ENCODE data around the gene MORF4L1.
"Not testable (repeated sequence)": the region's sequence is repeated elsewhere in the genome, so short reads cannot be mapped to it uniquely, and the experiment has no call there.

MORF4L1 gene

GRCh38 chr15:78859971-78860719 is 12.5 kb upstream of the MORF4L1 start:
- FAIRE-seq: peak; percentile 31

- FAIRE-seq: not testable (repeated sequence)
Observed at GRCh38 chr15:78865585-78865984, 7.1 kb upstream of the MORF4L1 start.

GRCh38 chr15:78866031-78866430 is 6.7 kb upstream of the MORF4L1 start:
- FAIRE-seq: not testable (repeated sequence)

GRCh38 chr15:78866803-78867202 is 5.9 kb upstream of the MORF4L1 start:
- FAIRE-seq: no peak

- no peak for FAIRE-seq
Observed at GRCh38 chr15:78868366-78868765, 4.3 kb upstream of the MORF4L1 start.

- not testable (repeated sequence) for FAIRE-seq
Observed at GRCh38 chr15:78871483-78872127, 1.1 kb upstream of the MORF4L1 start.

- FAIRE-seq: no peak
Observed at GRCh38 chr15:78872972-78873792, 492 bp downstream of the MORF4L1 start.

GRCh38 chr15:78873793-78874765 is 1.4 kb downstream of the MORF4L1 start:
- FAIRE-seq: no peak

GRCh38 chr15:78875107-78875914 is 2.6 kb downstream of the MORF4L1 start:
- FAIRE-seq: no peak

GRCh38 chr15:78876954-78877353 is 4.3 kb downstream of the MORF4L1 start:
- not testable (repeated sequence) for FAIRE-seq

GRCh38 chr15:78878356-78878755 is 5.7 kb downstream of the MORF4L1 start:
- no peak for FAIRE-seq

GRCh38 chr15:78879517-78880241 is 7.0 kb downstream of the MORF4L1 start:
- FAIRE-seq: no peak

- no peak for FAIRE-seq
Observed at GRCh38 chr15:78880242-78880533, 7.5 kb downstream of the MORF4L1 start.

GRCh38 chr15:78880813-78881212 is 8.1 kb downstream of the MORF4L1 start:
- no peak for FAIRE-seq

- no peak for FAIRE-seq
Observed at GRCh38 chr15:78881681-78882080, 9.0 kb downstream of the MORF4L1 start.

GRCh38 chr15:78889000-78889399 is 16.3 kb downstream of the MORF4L1 start:
- FAIRE-seq: no peak

GRCh38 chr15:78893538-78893937 is 20.8 kb downstream of the MORF4L1 start:
- no peak for FAIRE-seq

- FAIRE-seq: no peak
Observed at GRCh38 chr15:78895471-78895870, 22.8 kb downstream of the MORF4L1 start.

GRCh38 chr15:78898540-78898939 is 25.9 kb downstream of the MORF4L1 start:
- FAIRE-seq: no peak

- not testable (repeated sequence) for FAIRE-seq
Observed at GRCh38 chr15:78900819-78901533, 28.3 kb downstream of the MORF4L1 start.
